Ureter (tissue), 1 donor: Measurements from ENCODE around the gene GCSAM. TPM values are rescaled to one million over a fixed set of nuclear protein-coding genes. Genes with fewer than 3 reads are reported as not detected.

Experiments used
- DNase-seq: peaks from one replicate; pipeline ENCODE4 v3.0.0-alpha.2; 2020; ENCODE audit warnings: low spot score
- total RNA-seq: library from RNA; stranded (reverse); gene quantifications from one replicate; pipeline ENCODE4 v1.2.4, GENCODE V29; 2023
- donor health status: DM: yes; HTN: yes; CAD: no.

Gene GCSAM
- total RNA-seq: 0.49 TPM

GRCh38 chr3:112132975-112133448, at the start of gene GCSAM:
Gene GCSAM, minus strand, starts transcription at chr3:112133248. Its CDS starts 128 bp downstream, at chr3:112133120.
- DNase-seq: peak; percentile 65

- DNase-seq: no peak
These were observed 42.6 kb upstream of the GCSAM start for GRCh38 chr3:112175646-112176045.

GRCh38 chr3:112175037-112175436, 42.0 kb upstream of the GCSAM start:
- no peak for DNase-seq

GRCh38 chr3:112171144-112171543, 38.1 kb upstream of the GCSAM start:
- no peak for DNase-seq

- no peak for DNase-seq
These were observed 37.0 kb upstream of the GCSAM start for GRCh38 chr3:112170046-112170445.

- DNase-seq: no peak
These were observed 34.7 kb upstream of the GCSAM start for GRCh38 chr3:112167758-112168157.

GRCh38 chr3:112149136-112149535, 16.1 kb upstream of the GCSAM start:
- no peak for DNase-seq

- no peak for DNase-seq
These were observed 10.6 kb upstream of the GCSAM start for GRCh38 chr3:112143689-112144088.

GRCh38 chr3:112143251-112143650, 10.2 kb upstream of the GCSAM start:
- DNase-seq: no peak

GRCh38 chr3:112141293-112141692, 8.2 kb upstream of the GCSAM start:
- no peak for DNase-seq

GRCh38 chr3:112140584-112140983, 7.5 kb upstream of the GCSAM start:
- DNase-seq: no peak

- no peak for DNase-seq
These were observed 5.3 kb upstream of the GCSAM start for GRCh38 chr3:112138219-112138969.

- DNase-seq: no peak
These were observed 4.7 kb upstream of the GCSAM start for GRCh38 chr3:112137781-112138180.

GRCh38 chr3:112136959-112137693, 4.1 kb upstream of the GCSAM start:
- no peak for DNase-seq

GRCh38 chr3:112136046-112136445, 3.0 kb upstream of the GCSAM start:
- DNase-seq: no peak

GRCh38 chr3:112134335-112135124, 1.5 kb upstream of the GCSAM start:
- no peak for DNase-seq

GRCh38 chr3:112133626-112134334, 732 bp upstream of the GCSAM start:
- DNase-seq: no peak

GRCh38 chr3:112132554-112132953, 494 bp downstream of the GCSAM start:
- no peak for DNase-seq

GRCh38 chr3:112132088-112132487, 960 bp downstream of the GCSAM start:
- no peak for DNase-seq

GRCh38 chr3:112131111-112131510, 1.9 kb downstream of the GCSAM start:
- DNase-seq: no peak

GRCh38 chr3:112130638-112130993, 2.4 kb downstream of the GCSAM start:
- DNase-seq: no peak
